Measurements from ENCODE around the gene CLEC17A. TPM values are rescaled to one million over a fixed set of nuclear protein-coding genes. Genes with fewer than 3 reads are reported as not detected.
"Not testable (repeated sequence)": the region's sequence is repeated elsewhere in the genome, so short reads cannot be mapped to it uniquely, and the experiment has no call there.

CLEC17A gene
- polyA plus RNA-seq, 4 donors: 0.23 to 0.26 TPM; not detected in 2

DNA sequence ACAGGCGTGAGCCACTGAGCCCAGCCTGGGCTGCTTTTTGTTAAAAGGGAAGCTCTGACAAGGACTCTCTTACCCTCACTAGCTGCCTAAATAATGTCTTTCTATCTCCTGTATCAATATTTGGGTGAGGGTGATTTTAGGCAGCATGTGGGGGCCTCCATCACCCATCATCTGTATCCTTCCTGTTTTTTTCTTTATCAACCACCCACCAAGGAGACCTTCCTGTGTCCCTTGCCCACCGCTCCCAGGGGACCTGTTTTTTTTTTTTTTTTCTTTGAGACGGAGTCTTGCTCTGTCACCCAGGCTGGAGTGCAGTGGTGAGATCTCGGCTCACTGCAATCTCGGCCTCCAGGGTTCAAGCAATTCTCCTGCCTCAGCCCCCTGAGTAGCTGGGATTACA lies 5.6 kb upstream of the CLEC17A start:
- no peak for DNase-seq (ENCODE audit: low read depth in 4 of 4, low spot score in 2 of 4)

GRCh38 chr19:14577885-14578427 lies 4.9 kb upstream of the CLEC17A start:
- no peak for DNase-seq (ENCODE audit: low read depth in 4 of 4, low spot score in 2 of 4)

DNA sequence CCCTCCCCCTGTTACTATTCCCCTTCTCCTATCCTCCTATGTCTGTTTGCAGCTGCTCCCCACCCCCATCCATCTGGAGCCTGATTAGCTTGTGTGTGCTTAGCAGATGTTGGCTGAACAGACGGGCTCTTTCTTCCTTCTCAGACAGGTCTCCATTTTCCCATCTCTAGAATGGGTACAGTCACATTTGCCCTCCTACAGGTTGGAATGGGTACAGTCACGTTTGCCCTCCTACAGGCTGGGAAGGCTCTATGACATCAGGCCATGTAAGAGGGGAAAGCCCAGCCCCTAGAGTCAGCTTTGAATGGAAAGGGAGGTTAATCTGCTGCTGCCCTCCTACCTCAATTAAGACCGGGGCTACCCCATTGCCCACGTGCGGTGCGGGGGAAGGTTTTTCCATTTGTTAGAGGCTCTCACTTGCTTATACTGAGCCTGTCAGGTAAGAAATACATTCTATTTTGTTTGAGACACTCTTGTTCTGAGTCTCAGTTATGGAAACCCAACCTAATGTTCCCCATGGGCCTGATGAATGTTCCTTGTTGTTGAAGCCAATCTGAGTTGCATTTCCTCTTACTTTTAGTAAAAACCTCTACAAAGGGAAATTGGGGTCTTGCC lies 2.2 kb upstream of the CLEC17A start:
- no peak for DNase-seq (ENCODE audit: low read depth in 4 of 4, low spot score in 2 of 4)

DNA sequence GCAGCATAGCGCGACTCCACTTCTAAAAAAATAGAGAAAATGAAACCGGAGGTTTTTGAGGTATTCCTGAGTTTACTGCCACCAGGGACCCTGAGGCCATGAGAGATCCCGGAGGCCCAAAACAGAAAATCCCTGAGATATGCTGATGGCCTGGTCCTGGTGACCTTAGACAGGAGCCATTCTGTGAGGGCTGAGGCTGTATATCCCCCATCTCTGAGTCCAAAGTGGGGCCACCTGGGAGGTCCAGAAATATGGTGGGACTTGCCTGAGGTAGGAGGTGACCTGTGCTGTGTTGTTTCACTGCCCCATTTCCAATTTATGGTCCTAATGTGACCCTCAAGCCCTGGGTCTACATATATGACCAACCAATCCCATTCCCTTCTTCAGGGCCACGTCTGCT lies 1.5 kb downstream of the CLEC17A start:
- DNase-seq (ENCODE audit: low read depth in 4 of 4, low spot score in 2 of 4): not testable (repeated sequence)

- DNase-seq (ENCODE audit: low read depth in 4 of 4, low spot score in 2 of 4): not testable (repeated sequence)
Observed at GRCh38 chr19:14585187-14585586, 2.3 kb downstream of the CLEC17A start.

DNA sequence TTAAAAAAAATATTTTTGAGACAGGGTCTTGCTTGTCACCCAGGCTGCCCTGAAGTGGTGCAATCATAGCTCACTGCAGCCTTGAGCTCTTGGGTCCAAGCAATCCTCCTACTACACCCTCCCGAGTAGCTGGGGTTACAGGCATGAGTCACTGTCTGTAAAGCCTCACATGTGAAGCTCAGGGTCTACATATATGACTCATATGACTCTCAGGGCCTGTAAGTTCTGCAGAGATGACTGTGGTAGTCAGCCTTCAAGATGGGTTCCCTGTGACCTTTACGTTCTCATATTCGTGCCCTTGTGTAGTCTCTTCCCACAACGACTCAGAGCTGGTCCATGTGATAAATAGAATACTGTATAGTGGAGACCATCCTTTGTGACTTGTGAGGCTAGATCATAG lies 6.5 kb downstream of the CLEC17A start:
- DNase-seq (ENCODE audit: low read depth in 4 of 4, low spot score in 2 of 4): not testable (repeated sequence)

- DNase-seq (ENCODE audit: low read depth in 4 of 4, low spot score in 2 of 4): no peak
Observed at GRCh38 chr19:14595558-14595957, 12.7 kb downstream of the CLEC17A start.

DNA sequence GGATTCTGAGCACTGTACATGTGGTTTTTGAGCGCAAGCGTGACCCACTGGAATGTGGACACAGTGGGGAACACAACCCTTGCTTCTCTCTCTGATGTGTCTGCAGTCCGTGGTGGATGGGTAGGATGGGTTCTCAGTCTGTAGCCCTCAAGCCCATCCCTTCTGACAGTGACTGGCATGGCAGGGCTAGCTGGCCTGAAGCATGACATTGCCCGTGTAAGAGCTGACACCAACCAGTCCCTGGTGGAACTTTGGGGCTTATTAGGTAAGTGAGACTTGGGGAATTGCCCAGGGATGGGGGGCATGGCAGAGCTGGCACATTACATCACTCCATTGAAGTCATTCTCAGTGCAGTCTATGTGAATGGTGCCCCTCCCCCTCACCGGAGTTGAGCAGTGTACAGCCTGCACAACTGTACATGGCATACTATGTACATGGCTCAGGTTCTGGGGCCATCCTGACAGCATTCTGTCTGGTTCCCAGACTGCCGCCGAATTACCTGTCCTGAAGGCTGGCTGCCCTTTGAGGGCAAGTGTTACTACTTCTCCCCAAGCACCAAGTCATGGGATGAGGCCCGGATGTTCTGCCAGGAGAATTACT lies 16.8 kb downstream of the CLEC17A start:
- DNase-seq (ENCODE audit: low read depth in 4 of 4, low spot score in 2 of 4): no peak

DNA sequence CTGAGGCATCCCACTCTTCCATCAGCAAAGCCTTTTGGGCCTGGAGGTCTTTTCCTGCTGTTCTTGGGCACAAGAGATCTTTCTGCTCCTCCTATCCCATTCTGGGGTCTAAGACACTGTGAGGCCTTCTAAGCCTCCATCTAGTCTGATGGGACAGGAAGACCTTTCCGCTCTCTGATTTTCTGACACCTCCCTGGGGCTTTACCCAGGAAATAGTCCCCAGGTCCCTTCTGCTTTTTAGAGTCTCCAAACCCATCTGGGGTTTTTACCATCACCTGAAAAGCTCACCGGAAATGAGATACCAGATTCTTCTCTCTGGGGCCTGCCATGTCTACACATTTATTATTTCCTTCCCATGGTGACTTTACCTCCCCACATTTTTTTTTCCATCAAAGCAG lies 21.1 kb downstream of the CLEC17A start:
- DNase-seq (ENCODE audit: low read depth in 4 of 4, low spot score in 2 of 4): no peak

GRCh38 chr19:14606627-14607026 lies 23.7 kb downstream of the CLEC17A start:
- no peak for DNase-seq (ENCODE audit: low read depth in 4 of 4, low spot score in 2 of 4)

DNA sequence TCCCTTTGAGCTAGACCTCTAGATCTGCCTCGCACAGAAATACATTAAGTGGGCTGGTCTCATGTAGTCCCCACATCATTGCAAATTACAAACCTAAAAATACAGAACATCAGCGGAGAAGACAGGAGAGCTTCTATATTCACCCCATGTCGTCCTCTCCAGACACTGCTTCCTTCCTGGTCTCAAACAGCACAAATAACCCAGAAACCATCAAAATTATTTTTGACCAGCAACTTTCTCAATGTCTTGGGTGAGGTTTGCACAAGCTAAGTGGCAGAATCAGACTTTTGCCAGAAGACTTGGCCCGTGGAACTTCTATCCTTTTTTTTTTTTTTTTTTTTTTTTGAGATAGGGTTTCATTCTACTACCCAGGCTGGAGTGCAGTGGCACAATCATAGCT lies 28.2 kb downstream of the CLEC17A start:
- no peak for DNase-seq (ENCODE audit: low read depth in 4 of 4, low spot score in 2 of 4)

DNA sequence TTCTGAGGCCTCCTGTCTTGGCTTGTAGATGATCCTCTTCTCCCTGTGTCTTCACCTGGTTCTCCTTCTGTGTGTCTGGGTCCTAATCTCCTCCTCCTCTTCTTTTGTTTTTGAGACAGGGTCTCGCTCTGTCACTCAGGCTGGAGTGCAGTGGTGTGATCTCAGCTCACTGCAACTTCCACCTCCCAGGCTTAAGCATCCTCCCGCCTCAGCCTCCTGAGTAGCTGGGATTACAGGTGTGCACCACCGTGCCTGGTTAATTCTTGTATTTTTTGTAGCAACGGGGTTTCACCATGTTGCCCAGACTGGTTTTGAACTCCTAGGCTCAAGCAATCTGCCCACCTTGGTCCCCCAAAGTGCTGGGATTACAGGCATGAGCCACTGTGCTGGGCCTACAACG lies 29.4 kb downstream of the CLEC17A start:
- DNase-seq (ENCODE audit: low read depth in 4 of 4, low spot score in 2 of 4): not testable (repeated sequence)

DNA sequence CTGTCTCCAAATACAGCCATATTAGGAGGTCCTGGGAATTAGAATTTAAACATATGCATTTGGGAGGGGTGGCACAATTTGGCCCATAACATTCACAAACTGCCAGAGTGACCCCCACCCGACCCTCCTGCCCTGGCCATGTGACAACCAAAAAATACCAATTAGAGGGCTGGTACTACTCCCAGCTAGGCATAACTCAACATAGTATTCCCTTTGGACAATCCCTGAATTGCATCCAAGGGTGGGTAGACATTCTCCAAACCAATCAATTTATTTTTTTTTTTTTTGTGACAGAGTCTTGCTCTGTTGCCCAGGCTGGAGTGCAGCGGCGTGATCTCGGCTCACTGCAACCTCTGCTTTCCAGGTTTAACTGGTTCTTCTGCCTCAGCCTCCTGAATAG lies 29.8 kb downstream of the CLEC17A start:
- no peak for DNase-seq (ENCODE audit: low read depth in 4 of 4, low spot score in 2 of 4)

DNA sequence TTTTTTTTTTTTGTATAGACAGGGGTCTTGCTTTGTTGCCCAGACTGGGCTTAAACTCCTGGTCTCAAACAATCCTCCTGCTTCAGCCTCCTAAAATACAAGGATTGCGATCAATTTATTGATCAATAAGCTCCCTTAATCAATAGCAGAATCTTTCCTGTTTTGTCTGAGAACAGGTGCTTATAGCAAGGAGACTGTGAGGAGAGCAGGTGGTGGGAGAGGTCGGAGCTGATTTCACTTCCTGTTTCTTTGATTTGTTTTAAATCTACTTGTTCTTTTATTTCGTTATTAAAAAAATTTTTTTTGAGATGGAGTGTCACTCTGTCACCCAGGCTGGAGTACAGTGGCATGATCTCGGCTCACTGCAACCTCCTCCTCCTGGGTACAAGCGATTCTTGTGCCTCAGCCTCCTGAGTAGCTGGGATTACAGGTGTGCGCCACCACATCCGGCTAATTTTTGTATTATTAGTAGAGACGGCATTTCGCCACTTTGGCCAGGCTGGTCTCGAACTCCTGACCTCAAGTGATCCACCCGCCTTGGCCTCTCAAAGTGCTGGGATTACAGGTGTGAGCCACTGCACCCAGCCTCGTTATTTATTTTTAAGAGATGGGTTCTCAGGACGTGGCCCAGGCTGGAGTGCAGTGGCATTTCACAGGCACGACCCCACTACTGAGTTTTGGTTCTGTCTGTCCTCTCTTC lies 30.7 kb downstream of the CLEC17A start:
- DNase-seq (ENCODE audit: low read depth in 4 of 4, low spot score in 2 of 4): not testable (repeated sequence)

GRCh38 chr19:14614099-14614412 lies 31.2 kb downstream of the CLEC17A start:
- DNase-seq (ENCODE audit: low read depth in 4 of 4, low spot score in 2 of 4): no peak

DNA sequence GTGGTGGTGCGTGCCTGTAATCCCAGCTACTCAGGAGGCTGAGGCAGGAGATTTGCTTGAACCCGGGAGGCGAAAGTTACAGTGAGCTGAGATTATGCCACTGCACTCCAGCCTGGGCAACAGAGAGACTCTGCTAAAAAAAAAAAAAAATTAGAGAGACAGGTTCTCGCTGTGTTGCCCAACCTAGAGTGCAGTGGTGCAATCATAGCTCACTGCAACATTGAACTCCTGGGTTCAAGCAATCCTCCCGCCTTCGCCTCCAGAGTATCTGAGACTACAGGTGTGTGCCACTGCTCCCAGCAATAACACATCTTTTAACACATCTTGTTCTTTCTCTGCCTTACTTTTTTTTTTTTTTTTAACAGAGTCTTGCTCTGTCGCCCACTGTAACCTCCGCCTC lies 32.7 kb downstream of the CLEC17A start:
- no peak for DNase-seq (ENCODE audit: low read depth in 4 of 4, low spot score in 2 of 4)

DNA sequence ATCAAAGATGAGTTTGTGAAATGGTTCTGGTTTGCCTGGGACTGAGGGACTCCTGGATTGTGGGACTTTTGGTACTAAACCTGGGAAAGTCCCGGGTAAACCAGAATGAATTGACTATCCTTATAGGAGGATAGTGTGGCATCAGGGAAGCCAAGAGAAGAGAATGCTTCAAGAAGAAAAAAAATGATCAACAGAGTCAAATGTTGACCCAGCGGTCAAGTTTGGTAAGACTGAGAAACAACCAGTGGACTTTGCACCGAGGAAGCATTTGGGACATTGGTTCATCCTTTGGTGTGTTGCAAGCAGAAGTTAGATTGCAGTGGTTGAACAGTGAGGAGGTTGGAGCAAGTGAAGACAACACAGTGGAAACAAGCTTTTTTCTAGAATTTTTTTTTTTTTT lies 33.5 kb downstream of the CLEC17A start:
- DNase-seq (ENCODE audit: low read depth in 4 of 4, low spot score in 2 of 4): no peak

GRCh38 chr19:14619404-14619803 lies 36.5 kb downstream of the CLEC17A start:
- no peak for DNase-seq (ENCODE audit: low read depth in 4 of 4, low spot score in 2 of 4)

DNA sequence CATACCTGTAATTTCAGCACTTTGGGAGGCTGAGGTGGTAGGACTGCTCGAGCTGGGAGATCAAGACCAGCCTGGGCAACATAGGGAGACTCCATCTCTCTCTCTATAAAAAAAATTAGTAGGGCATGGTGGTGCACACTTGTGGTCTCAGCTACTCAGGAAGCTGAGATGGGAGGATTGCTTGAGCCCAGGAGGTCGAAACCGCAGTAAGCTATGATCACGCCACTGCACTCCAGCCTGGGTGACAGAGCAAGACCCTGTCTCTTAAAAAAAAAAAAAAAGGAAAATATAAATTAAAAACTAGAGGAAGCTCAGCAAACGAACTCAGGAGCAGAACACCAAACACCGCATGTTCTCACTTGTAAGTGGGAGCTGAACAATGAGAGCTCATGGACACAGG lies 41.6 kb downstream of the CLEC17A start:
- DNase-seq (ENCODE audit: low read depth in 4 of 4, low spot score in 2 of 4): not testable (repeated sequence)

GRCh38 chr19:14629557-14629956 lies 46.7 kb downstream of the CLEC17A start:
- DNase-seq (ENCODE audit: low read depth in 4 of 4, low spot score in 2 of 4): no peak

DNA sequence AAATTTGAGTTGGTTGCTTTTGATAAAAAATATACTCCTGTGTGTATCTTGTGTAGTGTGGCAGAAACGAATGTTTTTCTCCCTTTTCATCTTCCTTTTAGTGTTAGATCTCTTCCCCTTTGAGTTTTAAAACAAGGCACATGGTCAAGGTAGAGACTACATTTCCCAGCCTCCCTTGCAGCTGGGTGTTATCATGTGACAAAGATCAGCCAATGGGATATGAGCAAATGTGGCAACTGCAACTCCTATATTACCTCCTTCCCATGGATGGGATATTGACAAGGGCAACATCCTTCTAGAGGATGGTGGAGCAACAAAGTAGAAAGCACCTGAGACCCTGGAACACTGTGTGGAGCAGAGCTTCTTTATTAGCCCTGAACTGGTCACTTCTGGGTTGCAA lies 49.4 kb downstream of the CLEC17A start:
- DNase-seq (ENCODE audit: low read depth in 4 of 4, low spot score in 2 of 4): no peak

Data from left renal cortex interstitium (tissue), 4 donors.